ENCODE measurements around the gene CXCR2. TPM values are rescaled to one million over a fixed set of nuclear protein-coding genes. Genes with fewer than 3 reads are reported as not detected.

Gene CXCR2
- total and polyA plus RNA-seq, 2 of the 8 experiments (the other 6 are each of a cell fraction or from before 2014, with no cell fraction given), result 1.4 to 1.6 TPM

DNA sequence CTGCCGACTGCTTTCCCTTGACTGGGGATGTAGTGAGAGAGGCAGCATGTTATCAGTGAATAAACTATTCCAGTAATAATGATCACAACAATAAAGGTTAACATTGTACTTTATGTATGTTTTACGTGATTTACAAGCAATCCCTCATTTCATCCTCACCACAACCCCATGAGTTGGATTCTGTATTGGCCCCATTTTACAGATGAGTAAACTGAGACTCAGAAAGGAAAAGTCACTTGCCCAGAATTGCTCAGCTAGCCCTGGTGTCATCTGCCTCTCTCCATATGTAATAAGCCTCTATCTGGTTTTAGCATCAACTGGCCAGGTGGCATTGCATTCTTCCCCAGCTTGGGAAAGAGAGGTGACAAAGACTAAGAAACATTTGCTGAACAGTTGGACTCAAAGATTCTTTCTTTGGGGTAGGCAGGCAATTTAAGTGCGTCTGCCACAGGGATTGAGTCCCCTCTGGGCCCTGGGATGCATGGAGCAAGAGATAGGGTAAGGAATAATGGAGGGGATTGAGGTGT is 2.2 kb downstream of the CXCR2 start:
- Histone ChIP-seq H3K23ac (ENCODE audit: insufficient read length) (no peak overlapping the region), H2AFZ (ENCODE audit: low read length) (no peak overlapping the region), H2BK15ac (ENCODE audit: low read length) (no peak overlapping the region), H2BK120ac (replicated peaks; ENCODE audit: low read depth, low read length) (no peak overlapping the region), H2AK5ac (ENCODE audit: low read depth, low read length) (no peak overlapping the region), H3K56ac (replicated peaks; ENCODE audit: insufficient read length, low read depth, low read length) (no peak overlapping the region), H3K27ac (ENCODE audit: low read depth, low read length) (no peak overlapping the region), H3K9ac (replicated peaks in 1 of 4; ENCODE audit: extremely low read depth in 1 of 4, low read depth in 3 of 4, low read length in 3 of 4) (no peak overlapping the region), H3K36me3 (ENCODE audit: control insufficient read depth in 2 of 4, insufficient read depth in 4 of 4, low read length in 3 of 4) (no peaks in the 10 kb centered on the region), H2BK5ac (ENCODE audit: low read depth, low read length) (no peak overlapping the region), H3K27me3 (replicated peaks in 1 of 4; ENCODE audit: control insufficient read depth in 3 of 4, extremely low read depth in 1 of 4, insufficient read depth in 3 of 4, low read length in 3 of 4) (0 out of 7 replicates have a peak, but pooled peaks cover 0 to 2% (median 0%) of the 10 kb centered on the region in 4 experiments), H3K4me3 (ENCODE audit: extremely low read depth in 1 of 4, insufficient read depth in 2 of 4, low read depth in 3 of 4, low read length in 4 of 4) (no peak overlapping the region), H3K4ac (replicated peaks; ENCODE audit: insufficient read length, low read depth, low read length) (no peak overlapping the region), H3K18ac (ENCODE audit: extremely low read depth, low read length) (no peak overlapping the region), H3K14ac (ENCODE audit: insufficient read length) (no peak overlapping the region), H3K4me1 (replicated peaks in 1 of 4; ENCODE audit: control insufficient read depth in 3 of 4, insufficient read depth in 4 of 4, low read length in 3 of 4) (peaks cover 0 to 13% (median 6%) of the 10 kb centered on the region in 4 experiments; a peak in 2 of 7 replicates), H4K20me1 (replicated peaks in 1 of 2; ENCODE audit: control insufficient read depth in 1 of 2, insufficient read depth in 2 of 2, low read length in 2 of 2) (no peaks in the 10 kb centered on the region), H4K5ac (ENCODE audit: insufficient read length, low read depth, low read length) (no peak overlapping the region), H3K79me2 (ENCODE audit: control insufficient read depth in 1 of 2, insufficient read depth in 2 of 2, low read length in 2 of 2) (no peaks in the 10 kb centered on the region), H3K79me1 (ENCODE audit: low read depth, low read length) (no peaks in the 10 kb centered on the region), H2BK20ac (ENCODE audit: low read length) (no peak overlapping the region), H3K4me2 (ENCODE audit: insufficient read depth in 1 of 2, low read depth in 2 of 2, low read length in 2 of 2) (no peak overlapping the region), H2BK12ac (ENCODE audit: low read depth, low read length) (no peak overlapping the region), H3K9me3 (ENCODE audit: insufficient read depth in 2 of 2, low read depth in 1 of 2, low read length in 1 of 2) (no peaks in the 10 kb centered on the region), H3K23me2 (ENCODE audit: low read depth, low read length) (no peaks in the 10 kb centered on the region), H4K8ac (ENCODE audit: extremely low read depth, insufficient read depth, low read length) (no peak overlapping the region), H4K91ac (replicated peaks; ENCODE audit: insufficient read length, low read length) (no peak overlapping the region)
- ChIA-PET CTCF (ENCODE audit: partially characterized antibody) (interaction anchor here (1.4 to 2.0 kb wide), 2 partner anchors 30 to 57 kb away, joined by 4 to 5 read pairs; no protein-coding TSS in a partner anchor), POLR2A (ENCODE audit: partially characterized antibody) (interaction anchor here (0.6 to 2.3 kb wide), 2 partner anchors 12 to 27 kb away, joined by 3 to 5 read pairs; no protein-coding TSS in a partner anchor)
- no peak for DNase-seq (ENCODE audit: low read depth in 1 of 2, low spot score in 2 of 2)
- TF ChIP-seq HDAC2 (IDR thresholded peaks at IDR 0.05; ENCODE audit: borderline replicate concordance in 1 of 2, low read depth in 2 of 2, low read length in 2 of 2) (0 out of 4 replicates have a peak, but pooled peaks of 1 of the 2 experiments have one; percentile 38), KDM1A (IDR thresholded peaks at IDR 0.05; ENCODE audit: borderline replicate concordance, low read length) (0 out of 2 replicates have a peak, but pooled peaks have one; percentile 17), HDAC6 (IDR thresholded peaks at IDR 0.05; ENCODE audit: low read depth, low read length) (no peak)
- WGBS, 2 experiments (ENCODE audit: extremely low coverage in 1 of 2, insufficient coverage in 1 of 2, insufficient read length in 1 of 2, insufficient replicate concordance in 2 of 2, low coverage in 1 of 2, low lambda C conversion rate in 2 of 2, missing lambda C conversion rate in 1 of 2), result 91% methylated on average over 3 of the region's 3 CpGs; no CpG with 5 or more reads in 1 of the 2 experiments
- no peak for FAIRE-seq
